Breast epithelium (tissue), 3 donors: ENCODE data around the gene CRTAC1.
"Not testable (repeated sequence)": the region's sequence is repeated elsewhere in the genome, so short reads cannot be mapped to it uniquely, and the experiment has no call there.

Experiments
- CTCF ChIP-seq, 3 donors: fragments of 450-650 bp; IDR thresholded peaks; one replicate each; pipeline ENCODE4 v1.5.1; 2016 to 2017; ENCODE audit warnings: antibody characterized with exemption in 3 of 3, mild to moderate bottlenecking in 3 of 3, moderate library complexity in 3 of 3
- POLR2AphosphoS5 ChIP-seq, 3 donors: sonication (generic); formaldehyde crosslinking; IDR thresholded peaks; one replicate each; pipeline ENCODE4 v1.6.1; 2017; ENCODE audit warnings: antibody characterized with exemption in 3 of 3

- TF ChIP-seq POLR2AphosphoS5, CTCF (IDR thresholded peaks at IDR 0.05): not testable (repeated sequence)
Measured at GRCh38 chr10:97841166-97841565, 189.3 kb downstream of the CRTAC1 start.
